Mesothelial cell of epicardium (in vitro differentiated cells): ENCODE measurements around the gene RRP15. TPM values are rescaled to one million over a fixed set of nuclear protein-coding genes. Genes with fewer than 3 reads are reported as not detected.

Experiments used
- DNase-seq, 2 experiments: peaks; one replicate each; pipeline ENCODE4 v3.0.0; 2021; ENCODE audit warnings: low spot score in 2 of 2; ENCODE audit not compliant: unreplicated experiment in 2 of 2
- H3K27ac Mint-ChIP-seq: 2 replicates; pipeline ENCODE4 v1.8.0; 2021; ENCODE audit warnings: mixed read lengths
- H3K27me3 Mint-ChIP-seq: 2 replicates; pipeline ENCODE4 v1.8.0; 2021; ENCODE audit warnings: low read depth, mixed read lengths
- H3K36me3 Mint-ChIP-seq: 2 replicates; pipeline ENCODE4 v1.8.0; 2021; ENCODE audit warnings: mixed read lengths
- H3K4me1 Mint-ChIP-seq: 2 replicates; pipeline ENCODE4 v1.8.0; 2021; ENCODE audit warnings: mixed read lengths
- H3K4me3 Mint-ChIP-seq: 2 replicates; pipeline ENCODE4 v1.8.0; 2021; ENCODE audit warnings: mild to moderate bottlenecking, moderate library complexity, mixed read lengths
- H3K9me3 Mint-ChIP-seq: 2 replicates; pipeline ENCODE4 v1.8.0; 2021; ENCODE audit warnings: mixed read lengths
- CTCF ChIP-seq: fragments of 200-600 bp; sonication (generic); IDR thresholded peaks from one replicate; pipeline ENCODE4 v1.5.0; 2021; ENCODE audit warnings: antibody characterized with exemption; ENCODE audit not compliant: unreplicated experiment
- total RNA-seq: library from RNA; stranded (reverse); gene quantifications from 3 replicates; pipeline ENCODE4 v1.2.1, GENCODE V29; 2021

RRP15 gene
- total RNA-seq, 1 donor from 2014 or later, result 27.5 TPM

DNA sequence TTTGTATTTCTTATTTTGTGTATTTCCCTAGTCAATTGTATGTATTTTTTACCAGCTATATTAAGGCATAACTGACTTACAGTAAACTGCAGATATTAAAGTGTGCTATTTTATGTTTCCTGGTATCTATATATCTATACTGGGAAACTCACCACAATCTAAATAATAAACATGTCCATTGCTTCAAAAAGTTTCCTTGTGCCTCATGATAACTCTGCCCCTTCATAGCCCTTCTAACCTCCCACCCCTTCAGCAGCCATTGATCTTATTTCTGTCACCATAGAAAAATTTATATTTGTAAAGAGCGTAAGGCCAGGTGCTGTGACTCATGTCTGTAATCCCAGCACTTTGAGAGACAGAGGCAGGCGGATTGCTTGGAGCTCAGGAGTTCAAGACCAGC, 9.3 kb upstream of the RRP15 start:
- H3K27ac Mint-ChIP-seq, result no peak overlapping the region
- no peaks in the 10 kb centered on the region for H3K4me1 Mint-ChIP-seq
- no peak overlapping the region for H3K4me3 Mint-ChIP-seq
- peaks cover 3% of the 10 kb centered on the region for H3K9me3 Mint-ChIP-seq
- no peak for TF ChIP-seq CTCF
- H3K27me3 Mint-ChIP-seq, result peaks cover 52% of the 10 kb centered on the region
- H3K36me3 Mint-ChIP-seq, result no peaks in the 10 kb centered on the region
- no peak for DNase-seq

GRCh38 chr1:218281285-218281684, 3.8 kb upstream of the RRP15 start:
- H3K4me1 Mint-ChIP-seq, result peaks cover 14% of the 10 kb centered on the region
- H3K4me3 Mint-ChIP-seq, result no peak overlapping the region
- TF ChIP-seq CTCF, result no peak
- DNase-seq, result no peak
- no peak overlapping the region for H3K27ac Mint-ChIP-seq
- H3K36me3 Mint-ChIP-seq, result no peaks in the 10 kb centered on the region
- H3K27me3 Mint-ChIP-seq, result peaks cover 23% of the 10 kb centered on the region
- H3K9me3 Mint-ChIP-seq, result peaks cover 3% of the 10 kb centered on the region

GRCh38 chr1:218284377-218284916, 646 bp upstream of the RRP15 start:
- Mint-ChIP-seq H3K27ac (peak overlapping the region; percentile 97), H3K9me3 (peaks cover 3% of the 10 kb centered on the region), H3K4me3 (peak overlapping the region; percentile 98), H3K36me3 (no peaks in the 10 kb centered on the region), H3K4me1 (peaks cover 19% of the 10 kb centered on the region), H3K27me3 (peaks cover 3% of the 10 kb centered on the region)
- no peak for DNase-seq
- no peak for TF ChIP-seq CTCF

- Mint-ChIP-seq H3K4me1 (no peaks in the 10 kb centered on the region), H3K27ac (no peak overlapping the region), H3K36me3 (peaks cover 8% of the 10 kb centered on the region), H3K27me3 (no peaks in the 10 kb centered on the region), H3K4me3 (no peak overlapping the region), H3K9me3 (no peaks in the 10 kb centered on the region)
- TF ChIP-seq CTCF, result no peak
- DNase-seq, result no peak
Measured at GRCh38 chr1:218292515-218292914, 7.4 kb downstream of the RRP15 start.

DNA sequence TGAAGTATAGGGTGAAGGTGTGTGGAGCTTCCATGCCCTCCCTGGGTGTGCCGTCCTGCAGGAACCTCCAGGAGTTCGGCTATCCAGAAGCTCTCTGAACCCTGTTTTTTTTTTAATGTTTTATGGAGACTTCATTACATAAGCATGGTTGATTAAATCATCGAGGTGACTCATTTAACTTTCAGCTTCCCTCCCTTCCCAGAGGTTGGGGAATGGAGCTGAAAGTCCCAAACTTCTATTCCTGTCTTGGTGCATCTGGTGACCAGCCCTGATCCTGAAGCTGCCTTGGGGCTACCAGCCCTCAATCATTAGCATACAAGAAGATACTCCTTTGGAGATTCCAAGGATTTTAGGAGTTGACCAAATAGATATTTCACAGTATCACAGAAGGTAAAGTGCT, 9.5 kb downstream of the RRP15 start:
- TF ChIP-seq CTCF, result no peak
- no peak overlapping the region for H3K4me3 Mint-ChIP-seq
- no peak overlapping the region for H3K27ac Mint-ChIP-seq
- no peaks in the 10 kb centered on the region for H3K9me3 Mint-ChIP-seq
- no peak for DNase-seq
- no peaks in the 10 kb centered on the region for H3K27me3 Mint-ChIP-seq
- H3K36me3 Mint-ChIP-seq, result peaks cover 8% of the 10 kb centered on the region
- peaks cover 4% of the 10 kb centered on the region for H3K4me1 Mint-ChIP-seq

GRCh38 chr1:218296162-218296561, 11.1 kb downstream of the RRP15 start:
- Mint-ChIP-seq H3K9me3 (no peaks in the 10 kb centered on the region), H3K36me3 (peaks cover 8% of the 10 kb centered on the region), H3K27me3 (no peaks in the 10 kb centered on the region), H3K27ac (no peak overlapping the region), H3K4me1 (peaks cover 4% of the 10 kb centered on the region), H3K4me3 (no peak overlapping the region)
- DNase-seq, result no peak
- TF ChIP-seq CTCF, result no peak
